GM23338 (cell line): ENCODE measurements around the gene SFMBT2. TPM values are rescaled to one million over a fixed set of nuclear protein-coding genes. Genes with fewer than 3 reads are reported as not detected.

Experiments used
- ATAC-seq: fragments of 200-7000 bp; cut with Tn5 transposase; 3 replicates; pipeline ENCODE4 v1.9.1; 2020
- DNase-seq: peaks from one replicate; pipeline ENCODE4 v3.0.0-alpha.2; 2015; ENCODE audit warnings: low spot score
- H2AFZ ChIP-seq: fragments of 200-600 bp; sonication (generic); 2 replicates; pipeline ENCODE4 v1.8.0; 2016; ENCODE audit warnings: antibody characterized with exemption, mild to moderate bottlenecking, moderate library complexity
- H3F3A ChIP-seq: fragments of 200-600 bp; sonication (generic); replicated peaks from 2 replicates; pipeline ENCODE4 v1.8.0; 2017; ENCODE audit warnings: antibody characterized with exemption, mixed run types, low read depth
- H3K27ac ChIP-seq: fragments of 200-600 bp; sonication (generic); 2 replicates; pipeline ENCODE4 v1.6.1; 2016; ENCODE audit warnings: low read depth
- H3K27me3 ChIP-seq: fragments of 200-600 bp; sonication (generic); 2 replicates; pipeline ENCODE4 v1.8.0; 2016; ENCODE audit warnings: mild to moderate bottlenecking, mixed run types, moderate library complexity; ENCODE audit not compliant: insufficient read depth
- H3K36me3 ChIP-seq: fragments of 200-600 bp; sonication (generic); 2 replicates; pipeline ENCODE4 v1.8.0; 2016; ENCODE audit warnings: mild to moderate bottlenecking; ENCODE audit not compliant: insufficient read depth
- H3K4me1 ChIP-seq: fragments of 200-600 bp; sonication (generic); 2 replicates; pipeline ENCODE4 v1.8.0; 2016; ENCODE audit warnings: mild to moderate bottlenecking, moderate library complexity; ENCODE audit not compliant: insufficient read depth
- H3K4me2 ChIP-seq: fragments of 200-600 bp; sonication (generic); 2 replicates; pipeline ENCODE4 v1.7.1; 2017; ENCODE audit warnings: mixed run types
- H3K4me3 ChIP-seq: fragments of 200-600 bp; sonication (generic); 2 replicates; pipeline ENCODE4 v1.6.1; 2016; ENCODE audit warnings: mixed run types
- H3K79me2 ChIP-seq: fragments of 200-600 bp; sonication (generic); replicated peaks from 2 replicates; pipeline ENCODE4 v1.8.0; 2017; ENCODE audit warnings: mild to moderate bottlenecking; ENCODE audit not compliant: insufficient read depth
- H3K9me2 ChIP-seq: fragments of 200-600 bp; sonication (generic); 2 replicates; pipeline ENCODE4 v1.8.0; 2017; ENCODE audit not compliant: insufficient read depth
- H4K20me1 ChIP-seq: fragments of 200-600 bp; sonication (generic); replicated peaks from 2 replicates; pipeline ENCODE4 v1.8.0; 2017; ENCODE audit warnings: mild to moderate bottlenecking; ENCODE audit not compliant: insufficient read depth
- H3K27ac Mint-ChIP-seq: 2 replicates; pipeline ENCODE4 v1.8.0; 2020; ENCODE audit warnings: inconsistent platforms, mild to moderate bottlenecking, moderate library complexity, mixed read lengths
- H3K27me3 Mint-ChIP-seq: 3 replicates; pipeline ENCODE4 v1.8.0; 2022; ENCODE audit warnings: low read depth, mild to moderate bottlenecking, moderate library complexity, mixed read lengths, inconsistent platforms; ENCODE audit not compliant: insufficient read depth, poor library complexity
- H3K36me3 Mint-ChIP-seq: 3 replicates; pipeline ENCODE4 v1.8.0; 2021; ENCODE audit warnings: low read depth, mild to moderate bottlenecking, inconsistent platforms, moderate library complexity, mixed read lengths
- H3K4me1 Mint-ChIP-seq: 3 replicates; pipeline ENCODE4 v1.8.0; 2020; ENCODE audit warnings: mild to moderate bottlenecking, inconsistent platforms, mixed read lengths
- H3K4me3 Mint-ChIP-seq: 3 replicates; pipeline ENCODE4 v1.8.0; 2021; ENCODE audit warnings: moderate library complexity, mild to moderate bottlenecking, inconsistent platforms, mixed read lengths
- H3K9me3 Mint-ChIP-seq: 3 replicates; pipeline ENCODE4 v1.8.0; 2020; ENCODE audit warnings: moderate library complexity, mild to moderate bottlenecking, inconsistent platforms, mixed read lengths
- CREB1 ChIP-seq: fragments of 250-450 bp; sonication (Bioruptor Pico); IDR thresholded peaks from 2 replicates; pipeline ENCODE4 v1.5.0; 2020; ENCODE audit warnings: low read depth, mild to moderate bottlenecking, moderate library complexity
- CTCF ChIP-seq, 2 experiments: fragments of 200-600 bp in 1 of 2; sonication (generic) in 1 of 2; conservative IDR thresholded peaks; 2 replicates each; pipeline versions ENCODE4 v1.5.1 to v1.6.1; 2016 to 2017; ENCODE audit warnings: antibody characterized with exemption in 2 of 2, low read depth in 2 of 2, mild to moderate bottlenecking in 2 of 2, moderate library complexity in 1 of 2
- ETS1 ChIP-seq: IDR thresholded peaks from 2 replicates; pipeline ENCODE4 v1.6.1; 2016; ENCODE audit warnings: antibody characterized with exemption
- EZH2 ChIP-seq: fragments of 200-600 bp; sonication (generic); IDR thresholded peaks from one replicate; pipeline ENCODE4 v1.8.0; 2017; ENCODE audit warnings: antibody characterized with exemption, mild to moderate bottlenecking, low read depth; ENCODE audit not compliant: unreplicated experiment
- EZH2phosphoT487 ChIP-seq: fragments of 200-600 bp; sonication (generic); IDR thresholded peaks from one replicate; pipeline ENCODE4 v1.8.1; 2018; ENCODE audit warnings: antibody characterized with exemption; ENCODE audit not compliant: unreplicated experiment
- JUNB ChIP-seq: IDR thresholded peaks from one replicate; pipeline ENCODE4 v1.6.1; 2016; ENCODE audit warnings: antibody characterized with exemption; ENCODE audit not compliant: unreplicated experiment
- NANOG ChIP-seq: IDR thresholded peaks from 2 replicates; pipeline ENCODE4 v1.6.1; 2016; ENCODE audit warnings: antibody characterized with exemption, borderline replicate concordance
- POLR2AphosphoS5 ChIP-seq: IDR thresholded peaks from 2 replicates; pipeline ENCODE4 v1.6.1; 2016; ENCODE audit warnings: antibody characterized with exemption, low read depth
- REST ChIP-seq: IDR thresholded peaks from one replicate; pipeline ENCODE4 v1.6.1; 2018; ENCODE audit warnings: antibody characterized with exemption; ENCODE audit not compliant: unreplicated experiment
- STAT1 ChIP-seq: IDR thresholded peaks from one replicate; pipeline ENCODE4 v1.6.1; 2016; ENCODE audit warnings: antibody characterized with exemption; ENCODE audit not compliant: unreplicated experiment
- ZNF114 ChIP-seq: fragments of 250-450 bp; sonication (Bioruptor Pico); IDR thresholded peaks from 2 replicates; pipeline ENCODE4 v1.5.0; 2020; ENCODE audit warnings: mild to moderate bottlenecking, moderate library complexity
- ZNF331 ChIP-seq: fragments of 250-450 bp; sonication (Bioruptor Pico); IDR thresholded peaks from 2 replicates; pipeline ENCODE4 v1.5.0; 2020; ENCODE audit warnings: low read depth, mild to moderate bottlenecking, moderate library complexity
- ZNF462 ChIP-seq: fragments of 250-450 bp; sonication (Bioruptor Pico); IDR thresholded peaks from 2 replicates; pipeline ENCODE4 v1.5.0; 2020; ENCODE audit warnings: mild to moderate bottlenecking, moderate library complexity
- polyA plus RNA-seq: library from polyadenylated mRNA; unstranded; fragments of >200 nt; fragmentation: Nextera tagmentation; extraction: Ambion mirVana; gene quantifications from 2 replicates; pipeline ENCODE4 v1.2.1, GENCODE V29; 2016
- total RNA-seq: library from RNA; depleted of rRNA; stranded (reverse); fragments of >200 nt; shearing (Covaris generic); gene quantifications from 2 replicates; pipeline ENCODE4 v1.2.3, GENCODE V29; 2014

Gene SFMBT2
- total and polyA plus RNA-seq, 2 experiments from 2014 or later, result 2.7 to 6.7 TPM

GRCh38 chr10:7159517-7159916 lies 251.3 kb downstream of the SFMBT2 start:
- H3K9me3 Mint-ChIP-seq, result no peaks in the 10 kb centered on the region; the same call in 2 of the 3 replicates
- TF ChIP-seq REST (no peak), NANOG (no peak), ZNF114 (CRISPR knock-in tag) (no peak), ZNF462 (CRISPR knock-in tag) (no peak), ETS1 (no peak), CREB1 (CRISPR knock-in tag) (no peak), ZNF331 (CRISPR knock-in tag) (no peak), CTCF (conservative IDR thresholded peaks at IDR 0.05; ENCODE audit: low read depth in 2 of 2) (no peak), EZH2 (no peak), JUNB (no peak), EZH2phosphoT487 (no peak), STAT1 (no peak), POLR2AphosphoS5 (no peak)

More at GRCh38 chr10:7159517-7159916, 251.3 kb downstream of the SFMBT2 start:
- no peak for ATAC-seq
- H3K4me1 ChIP-seq, result no peaks in the 10 kb centered on the region
- Mint-ChIP-seq H3K4me3 (no peak overlapping the region), H3K27ac (no peak overlapping the region), H3K4me1 (no peaks in the 10 kb centered on the region), H3K36me3 (peaks cover 5% of the 10 kb centered on the region; the same call in 1 of the 3 replicates), H3K27me3 (peaks cover under 1% of the 10 kb centered on the region)
- no peaks in the 10 kb centered on the region for H3K79me2 ChIP-seq
- no peaks in the 10 kb centered on the region for H3F3A ChIP-seq
- H3K4me3 ChIP-seq, result no peak overlapping the region
- no peak overlapping the region for H3K27ac ChIP-seq
- no peaks in the 10 kb centered on the region for H4K20me1 ChIP-seq
- no peak overlapping the region for H3K4me2 ChIP-seq
- no peaks in the 10 kb centered on the region for H3K36me3 ChIP-seq
- DNase-seq, result no peak
- H3K27me3 ChIP-seq, result no peaks in the 10 kb centered on the region
- no peak overlapping the region for H2AFZ ChIP-seq
- H3K9me2 ChIP-seq, result 0 out of 2 replicates have a peak, but pooled peaks cover 4% of the 10 kb centered on the region
